Measurements from ENCODE around the gene RSAD1.
"Not testable (repeated sequence)": the region's sequence is repeated elsewhere in the genome, so short reads cannot be mapped to it uniquely, and the experiment has no call there.

RSAD1 gene

GRCh38 chr17:50472761-50473161, 5.9 kb upstream of the RSAD1 start:
- DNase-seq (ENCODE audit: low read depth), result not testable (repeated sequence)

- no peak for DNase-seq (ENCODE audit: low read depth)
These were observed 4.8 kb upstream of the RSAD1 start for GRCh38 chr17:50473901-50474300.

- no peak for DNase-seq (ENCODE audit: low read depth)
These were observed 4.1 kb upstream of the RSAD1 start for GRCh38 chr17:50474523-50474922.

- DNase-seq (ENCODE audit: low read depth), result no peak
These were observed 3.3 kb upstream of the RSAD1 start for GRCh38 chr17:50475362-50475761.

GRCh38 chr17:50475775-50476544, 2.7 kb upstream of the RSAD1 start:
- DNase-seq (ENCODE audit: low read depth), result not testable (repeated sequence)

GRCh38 chr17:50476545-50477315, 1.9 kb upstream of the RSAD1 start:
- no peak for DNase-seq (ENCODE audit: low read depth)

GRCh38 chr17:50477976-50478375, 684 bp upstream of the RSAD1 start:
- DNase-seq (ENCODE audit: low read depth), result no peak

- DNase-seq (ENCODE audit: low read depth), result peak; percentile 76
These were observed 972 bp downstream of the RSAD1 start for GRCh38 chr17:50479522-50480141.

GRCh38 chr17:50480142-50480764, 1.6 kb downstream of the RSAD1 start:
- no peak for DNase-seq (ENCODE audit: low read depth)

- no peak for DNase-seq (ENCODE audit: low read depth)
These were observed 2.3 kb downstream of the RSAD1 start for GRCh38 chr17:50480854-50481490.

GRCh38 chr17:50481648-50482047, 3.0 kb downstream of the RSAD1 start:
- no peak for DNase-seq (ENCODE audit: low read depth)

GRCh38 chr17:50482110-50482509, 3.5 kb downstream of the RSAD1 start:
- no peak for DNase-seq (ENCODE audit: low read depth)

GRCh38 chr17:50482516-50482915, 3.9 kb downstream of the RSAD1 start:
- peak; percentile 96 for DNase-seq (ENCODE audit: low read depth)

GRCh38 chr17:50483266-50483665, 4.6 kb downstream of the RSAD1 start:
- no peak for DNase-seq (ENCODE audit: low read depth)

- DNase-seq (ENCODE audit: low read depth), result no peak
These were observed 5.9 kb downstream of the RSAD1 start for GRCh38 chr17:50484386-50485155.

- DNase-seq (ENCODE audit: low read depth), result no peak
These were observed 8.8 kb downstream of the RSAD1 start for GRCh38 chr17:50487213-50488096.

- DNase-seq (ENCODE audit: low read depth), result no peak
These were observed 10.2 kb downstream of the RSAD1 start for GRCh38 chr17:50488880-50489279.

- DNase-seq (ENCODE audit: low read depth), result no peak
These were observed 12.8 kb downstream of the RSAD1 start for GRCh38 chr17:50491505-50491904.

- DNase-seq (ENCODE audit: low read depth), result no peak
These were observed 13.6 kb downstream of the RSAD1 start for GRCh38 chr17:50492214-50492613.

GRCh38 chr17:50493744-50494143, 15.1 kb downstream of the RSAD1 start:
- DNase-seq (ENCODE audit: low read depth), result no peak

All from fibroblast of gingiva (primary cell).